AG04450 (cell line): ENCODE results near the gene CGNL1. TPM values are rescaled to one million over a fixed set of nuclear protein-coding genes. Genes with fewer than 3 reads are reported as not detected.

Experiments
- CTCF ChIA-PET: fragments of 300-600, 350-600 bp; formaldehyde crosslinking; extraction: SDS; loops from one replicate; lab custom pipeline; 2022; ENCODE audit warnings: antibody characterized with exemption, inconsistent platforms; lab: Charles Lee
- POLR2A ChIA-PET: fragments of 350-600 bp; formaldehyde crosslinking; extraction: SDS; loops from one replicate; lab custom pipeline; 2021; ENCODE audit warnings: antibody characterized with exemption, inconsistent platforms; lab: Yijun Ruan, JAX
- DNase-seq: peaks from one replicate; pipeline ENCODE4 v3.0.0-alpha.2; 2011; ENCODE audit warnings: low read depth, low spot score
- H3K27ac ChIP-seq: one replicate; pipeline ENCODE4 v1.5.1; 2012; ENCODE audit warnings: low read depth, low read length, control low read depth
- H3K27me3 ChIP-seq: one replicate; pipeline ENCODE4 v1.6.0; 2012; ENCODE audit warnings: low read length; ENCODE audit not compliant: control insufficient read depth, insufficient read depth
- H3K4me3 ChIP-seq: 2 replicates; pipeline ENCODE4 v1.5.1; 2011; ENCODE audit warnings: mild to moderate bottlenecking, low read depth, low read length, control low read depth
- H3K9me3 ChIP-seq: 2 replicates; pipeline ENCODE4 v1.5.1; 2012; ENCODE audit warnings: low read length; ENCODE audit not compliant: control insufficient read depth, insufficient read depth
- CTCF ChIP-seq: IDR thresholded peaks from 2 replicates; pipeline ENCODE4 v1.5.1; 2011; ENCODE audit warnings: low read depth, low read length, control low read depth, inconsistent platforms
- polyA plus RNA-seq: library from polyadenylated mRNA; depleted of rRNA; stranded (reverse); fragments of >200 nt; gene quantifications from 2 replicates; pipeline ENCODE4 v1.2.3, GENCODE V29; 2011

The CGNL1 gene
- polyA plus RNA-seq, 1 experiment, result 0.25 TPM

GRCh38 chr15:57551715-57552677 is 175.7 kb downstream of the CGNL1 start:
- no peak for TF ChIP-seq CTCF
- DNase-seq, result peak; percentile 38
- ChIA-PET CTCF (interaction anchor here (0.8 to 3.6 kb wide), 5 partner anchors 8 to 211 kb away, joined by 3 to 38 read pairs (median 3); no protein-coding TSS in a partner anchor), POLR2A (no interaction called here)
- Histone ChIP-seq H3K4me3 (no peak overlapping the region), H3K27ac (peak overlapping the region; percentile 75), H3K9me3 (no peaks in the 10 kb centered on the region), H3K27me3 (peaks cover 1% of the 10 kb centered on the region)

- POLR2A ChIA-PET, result no interaction called here
- no peak for DNase-seq
- peaks cover 5% of the 10 kb centered on the region for H3K27me3 ChIP-seq
- H3K27ac ChIP-seq, result no peak overlapping the region
- CTCF ChIA-PET, result interaction anchor here (1.9 to 8.1 kb wide), 4 partner anchors 7 to 212 kb away, joined by 8 to 47 read pairs (median 25); no protein-coding TSS in a partner anchor
- TF ChIP-seq CTCF, result no peak
- no peak overlapping the region for H3K4me3 ChIP-seq
- H3K9me3 ChIP-seq, result no peaks in the 10 kb centered on the region
Observed at GRCh38 chr15:57552678-57553334, 176.5 kb downstream of the CGNL1 start.

GRCh38 chr15:57553526-57553925 is 177.2 kb downstream of the CGNL1 start:
- Histone ChIP-seq H3K27me3 (peaks cover 9% of the 10 kb centered on the region), H3K27ac (no peak overlapping the region), H3K9me3 (no peaks in the 10 kb centered on the region), H3K4me3 (no peak overlapping the region)
- no peak for TF ChIP-seq CTCF
- POLR2A ChIA-PET, result no interaction called here
- DNase-seq, result no peak
- CTCF ChIA-PET, result interaction anchor here (1.9 to 8.1 kb wide), 2 partner anchors 11 to 213 kb away, joined by 8 to 47 read pairs; no protein-coding TSS in a partner anchor

DNA sequence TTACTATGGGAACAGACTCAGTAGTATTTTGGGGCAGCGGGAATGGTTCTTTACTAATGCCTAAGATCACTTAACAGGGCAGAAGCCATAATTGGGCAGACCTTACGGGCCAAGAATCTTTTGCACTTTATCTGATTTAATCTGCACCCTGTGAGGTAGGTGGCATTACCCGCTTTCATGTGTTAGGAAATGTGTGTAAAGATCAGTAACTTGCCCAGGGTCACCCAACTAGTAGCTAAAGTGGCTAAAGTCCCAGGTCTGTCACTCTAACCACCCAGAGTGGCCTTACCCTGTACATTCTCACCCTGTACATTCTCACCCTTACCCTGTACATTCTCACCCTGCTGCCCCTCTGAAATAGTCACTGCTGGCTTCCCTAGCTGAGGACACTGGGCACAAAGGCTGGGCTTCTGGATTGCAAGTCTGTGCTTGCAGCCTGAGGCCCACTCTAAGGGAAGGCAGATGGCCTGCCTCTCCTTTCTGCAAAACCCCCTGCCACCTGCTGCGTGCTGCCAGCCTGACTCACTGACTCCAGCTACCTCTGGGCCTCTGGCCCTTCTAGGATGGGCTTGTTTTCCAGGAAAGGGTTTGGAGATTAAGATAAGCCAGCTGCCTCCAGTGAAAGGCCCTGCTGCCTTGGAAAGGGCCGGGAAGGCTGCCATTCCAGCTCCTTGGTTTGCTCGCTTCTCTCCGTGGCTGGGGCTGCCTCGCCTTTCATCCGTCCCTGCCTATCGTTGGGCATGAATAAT is 177.9 kb downstream of the CGNL1 start:
- DNase-seq, result no peak
- no peak overlapping the region for H3K4me3 ChIP-seq
- H3K27me3 ChIP-seq, result peaks cover 9% of the 10 kb centered on the region
- TF ChIP-seq CTCF, result no peak
- H3K9me3 ChIP-seq, result no peaks in the 10 kb centered on the region
- CTCF ChIA-PET, result interaction anchor here (0.7 to 8.1 kb wide), 3 partner anchors 10 to 214 kb away, joined by 3 to 47 read pairs (median 8); no protein-coding TSS in a partner anchor
- no peak overlapping the region for H3K27ac ChIP-seq
- POLR2A ChIA-PET, result no interaction called here
